Mesendoderm (in vitro differentiated cells): ENCODE measurements around the gene PTPRE.

ENCODE experiments used
- DNase-seq: peaks from one replicate; pipeline ENCODE4 v3.0.0; 2013
- H2AK5ac ChIP-seq: 2 replicates; pipeline ENCODE4 v1.6.1; 2013; ENCODE audit warnings: low read length, inconsistent platforms
- H2BK120ac ChIP-seq: 2 replicates; pipeline ENCODE4 v1.6.1; 2013; ENCODE audit warnings: low read depth, mild to moderate bottlenecking, low read length, moderate library complexity, mixed read lengths
- H2BK15ac ChIP-seq: replicated peaks from 2 replicates; pipeline ENCODE4 v1.6.1; 2013; ENCODE audit warnings: low read depth, mild to moderate bottlenecking, moderate library complexity
- H2BK5ac ChIP-seq: 2 replicates; pipeline ENCODE4 v1.6.1; 2013; ENCODE audit warnings: low read length, inconsistent platforms
- H3K18ac ChIP-seq: 2 replicates; pipeline ENCODE4 v1.6.1; 2013; ENCODE audit warnings: mild to moderate bottlenecking, low read length, mixed read lengths
- H3K23ac ChIP-seq: one replicate; pipeline ENCODE4 v1.6.1; 2013; ENCODE audit warnings: low read length
- H3K27ac ChIP-seq: 2 replicates; pipeline ENCODE4 v1.5.1; 2013; ENCODE audit warnings: low read depth, mild to moderate bottlenecking, inconsistent platforms, low read length, moderate library complexity
- H3K27me3 ChIP-seq: 2 replicates; pipeline ENCODE4 v1.6.1; 2013; ENCODE audit warnings: low read length, control low read depth, mild to moderate bottlenecking, inconsistent platforms; ENCODE audit not compliant: insufficient read depth, poor library complexity
- H3K36me3 ChIP-seq: 2 replicates; pipeline ENCODE4 v1.6.1; 2013; ENCODE audit warnings: low read length, inconsistent platforms; ENCODE audit not compliant: control insufficient read depth, insufficient read depth
- H3K4ac ChIP-seq: one replicate; pipeline ENCODE4 v1.6.1; 2013; ENCODE audit warnings: low read depth, mild to moderate bottlenecking, low read length, moderate library complexity
- H3K4me1 ChIP-seq: 2 replicates; pipeline ENCODE4 v1.6.1; 2013; ENCODE audit warnings: low read depth, low read length, inconsistent platforms; ENCODE audit not compliant: control insufficient read depth
- H3K4me2 ChIP-seq: 2 replicates; pipeline ENCODE4 v1.6.1; 2013; ENCODE audit warnings: low read length
- H3K4me3 ChIP-seq: 2 replicates; pipeline ENCODE4 v1.5.1; 2013; ENCODE audit warnings: mild to moderate bottlenecking, low read length
- H3K56ac ChIP-seq: one replicate; pipeline ENCODE4 v1.6.1; 2013; ENCODE audit warnings: low read length
- H3K79me1 ChIP-seq: 2 replicates; pipeline ENCODE4 v1.6.1; 2013; ENCODE audit warnings: low read length, inconsistent platforms
- H3K79me2 ChIP-seq: 2 replicates; pipeline ENCODE4 v1.6.1; 2013; ENCODE audit warnings: mild to moderate bottlenecking, low read length; ENCODE audit not compliant: control insufficient read depth, insufficient read depth
- H3K9ac ChIP-seq: 2 replicates; pipeline ENCODE4 v1.6.1; 2013; ENCODE audit warnings: low read length, inconsistent platforms
- H4K5ac ChIP-seq: one replicate; pipeline ENCODE4 v1.6.1; 2013; ENCODE audit warnings: low read length
- H4K8ac ChIP-seq: one replicate; pipeline ENCODE4 v1.6.1; 2013; ENCODE audit warnings: low read depth, mild to moderate bottlenecking, control low read depth, low read length, moderate library complexity
- WGBS: extraction: QIAGEN DNeasy Blood & Tissue Kit; methylation state at CpG from one replicate; pipeline ENCODE4 v1.1.7; 2013; ENCODE audit warnings: low lambda C conversion rate, missing lambda C conversion rate; ENCODE audit not compliant: insufficient coverage; ENCODE audit errors: extremely low coverage; 5-methylcytosine and 5-hydroxymethylcytosine counted together

PTPRE gene

DNA sequence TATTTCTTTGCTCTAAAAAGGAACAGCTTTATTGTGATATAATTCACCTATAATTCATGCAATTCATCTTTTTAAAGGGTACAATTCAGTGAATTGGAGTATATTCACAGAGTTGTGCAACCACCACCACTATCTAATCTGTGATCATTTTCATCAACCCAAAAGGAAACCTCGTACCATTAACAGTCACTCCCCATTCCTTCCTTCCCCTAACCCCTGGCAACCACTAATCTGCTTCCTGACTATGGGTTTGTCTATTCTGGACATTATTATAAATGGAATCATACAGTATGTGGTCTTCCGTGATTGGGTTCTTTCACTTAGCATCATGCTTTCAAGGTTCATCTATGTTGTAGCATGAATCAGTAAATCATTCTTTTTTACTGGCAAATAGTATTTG, 167.0 kb downstream of the PTPRE start:
- no peak overlapping the region for H2BK15ac ChIP-seq
- no peak overlapping the region for H3K4ac ChIP-seq
- WGBS = no CpG with 5 or more reads among the region's 2 CpGs
- H3K79me1 ChIP-seq = no peaks in the 10 kb centered on the region
- H3K27ac ChIP-seq = no peak overlapping the region
- H2BK120ac ChIP-seq = no peak overlapping the region
- no peak overlapping the region for H4K8ac ChIP-seq
- no peak overlapping the region for H2AK5ac ChIP-seq
- no peak for DNase-seq
- no peak overlapping the region for H3K23ac ChIP-seq
- no peak overlapping the region for H3K9ac ChIP-seq
- H3K36me3 ChIP-seq = no peaks in the 10 kb centered on the region
- H3K4me2 ChIP-seq = no peak overlapping the region
- no peak overlapping the region for H2BK5ac ChIP-seq
- H3K4me3 ChIP-seq = no peak overlapping the region
- no peak overlapping the region for H4K5ac ChIP-seq
- H3K79me2 ChIP-seq = no peaks in the 10 kb centered on the region
- H3K18ac ChIP-seq = no peak overlapping the region
- no peaks in the 10 kb centered on the region for H3K27me3 ChIP-seq
- H3K4me1 ChIP-seq = no peaks in the 10 kb centered on the region
- H3K56ac ChIP-seq = no peak overlapping the region

DNA sequence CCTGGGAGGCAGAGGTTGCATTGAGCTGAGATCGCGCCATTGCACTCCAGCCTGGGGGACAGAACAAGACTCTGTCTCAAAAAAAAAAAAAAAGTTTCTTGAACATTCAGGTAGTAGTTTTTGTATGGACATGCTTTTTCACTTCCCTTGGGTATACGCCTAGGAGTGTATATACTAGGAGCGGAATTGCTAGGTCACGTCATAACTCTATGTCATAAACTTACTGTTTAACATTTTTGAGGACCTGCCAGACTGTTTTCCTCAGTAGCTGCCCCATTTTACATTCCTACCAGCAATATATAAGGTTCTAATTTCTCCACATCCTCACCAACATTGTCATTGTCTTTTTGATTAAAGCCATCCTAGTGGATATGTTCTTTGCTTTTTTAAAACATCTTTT, 167.7 kb downstream of the PTPRE start:
- no CpG with 5 or more reads among the region's 5 CpGs for WGBS
- DNase-seq = no peak
- Histone ChIP-seq H3K4me1 (no peaks in the 10 kb centered on the region), H4K5ac (no peak overlapping the region), H2BK5ac (no peak overlapping the region), H3K27me3 (no peaks in the 10 kb centered on the region), H3K36me3 (no peaks in the 10 kb centered on the region), H3K4me2 (no peak overlapping the region), H3K79me2 (no peaks in the 10 kb centered on the region), H3K23ac (no peak overlapping the region), H3K18ac (no peak overlapping the region), H2AK5ac (no peak overlapping the region), H3K56ac (no peak overlapping the region), H4K8ac (no peak overlapping the region), H3K4ac (no peak overlapping the region), H3K9ac (no peak overlapping the region), H3K4me3 (no peak overlapping the region), H3K27ac (no peak overlapping the region), H2BK15ac (no peak overlapping the region), H2BK120ac (no peak overlapping the region), H3K79me1 (no peaks in the 10 kb centered on the region)

DNA sequence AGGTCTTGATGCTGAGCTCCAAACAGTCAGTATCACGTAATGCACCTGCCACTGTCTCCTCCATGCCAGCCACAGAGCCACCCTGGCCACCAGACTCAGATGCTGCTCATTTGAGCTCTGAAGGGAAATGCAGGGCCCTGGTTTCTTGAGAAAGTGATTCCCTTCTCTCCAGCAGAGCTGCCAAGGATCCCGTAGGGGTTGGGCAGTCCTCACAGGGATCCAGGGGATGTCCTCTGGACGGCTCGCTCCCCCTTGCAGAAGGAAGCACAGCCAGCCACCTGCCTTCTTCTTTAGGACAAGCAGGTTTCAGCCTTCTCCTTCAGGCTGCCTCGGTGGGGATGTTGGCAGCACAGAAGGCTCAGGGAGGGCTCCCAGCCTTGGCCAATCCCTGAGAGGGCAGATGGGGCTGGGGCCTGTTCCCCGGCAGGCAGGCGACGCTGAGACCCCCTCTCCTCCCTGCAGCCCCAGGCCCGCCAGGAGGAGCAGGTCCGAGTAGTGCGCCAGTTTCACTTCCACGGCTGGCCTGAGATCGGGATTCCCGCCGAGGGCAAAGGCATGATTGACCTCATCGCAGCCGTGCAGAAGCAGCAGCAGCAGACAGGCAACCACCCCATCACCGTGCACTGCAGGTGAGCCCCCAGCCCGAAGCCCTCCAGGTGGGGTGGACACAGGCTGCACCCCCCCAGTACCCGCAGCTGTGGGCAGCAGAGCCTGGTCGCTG, 170.4 kb downstream of the PTPRE start:
- no peak for DNase-seq
- no peak overlapping the region for H3K23ac ChIP-seq
- no peak overlapping the region for H2BK15ac ChIP-seq

DNA sequence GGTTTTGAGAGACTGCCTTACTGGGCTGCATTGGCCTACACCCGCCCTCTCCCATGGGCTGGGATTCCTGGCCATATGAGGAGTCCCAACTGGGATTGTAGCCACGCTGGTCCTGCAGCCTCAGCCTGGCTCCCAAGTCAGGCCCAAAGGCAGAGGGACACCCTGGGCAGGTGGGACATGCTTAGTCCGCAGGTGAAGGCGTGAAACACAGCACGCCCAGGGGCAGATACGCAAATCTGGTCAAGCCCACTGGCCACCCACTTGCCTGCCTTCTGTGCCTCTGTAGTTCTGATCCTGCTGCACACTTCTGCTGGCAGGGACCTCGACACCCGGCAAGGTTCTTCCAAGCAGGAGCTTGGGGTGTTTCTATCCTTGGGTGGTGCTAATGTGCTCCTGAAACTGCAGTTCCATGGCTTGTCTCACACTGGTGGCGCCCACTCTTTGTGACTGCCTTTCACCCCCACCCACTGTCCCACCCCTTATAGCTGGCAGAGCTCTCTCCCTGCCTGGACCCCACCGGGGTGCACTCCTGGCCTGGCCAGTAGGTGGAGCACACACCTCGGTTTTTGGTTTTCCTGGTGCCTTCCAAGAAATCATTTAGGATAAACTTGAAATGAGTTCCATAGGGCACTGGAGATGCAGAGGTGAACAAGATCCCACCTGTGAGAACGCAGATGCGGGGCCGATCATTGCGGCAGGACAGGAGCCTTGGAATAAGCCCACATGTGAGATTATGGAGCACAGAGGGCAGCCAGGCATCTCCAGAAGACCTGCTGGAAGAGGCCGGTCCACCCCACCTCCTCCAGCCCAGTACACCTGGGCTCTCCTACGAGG, 171.4 kb downstream of the PTPRE start:
- WGBS = no CpG with 5 or more reads among the region's 17 CpGs
- no peak overlapping the region for H2BK15ac ChIP-seq

More for the DNA sequence above, 170.4 kb downstream of the PTPRE start:
- H2AK5ac ChIP-seq = no peak overlapping the region
- H3K9ac ChIP-seq = no peak overlapping the region
- H3K79me2 ChIP-seq = no peaks in the 10 kb centered on the region
- no peak overlapping the region for H4K5ac ChIP-seq
- no peak overlapping the region for H3K4me2 ChIP-seq
- no peak overlapping the region for H2BK5ac ChIP-seq
- H3K79me1 ChIP-seq = no peaks in the 10 kb centered on the region
- H3K27me3 ChIP-seq = no peaks in the 10 kb centered on the region
- H3K4ac ChIP-seq = no peak overlapping the region
- H3K18ac ChIP-seq = no peak overlapping the region
- H3K56ac ChIP-seq = no peak overlapping the region
- H3K4me1 ChIP-seq = no peaks in the 10 kb centered on the region
- no peak overlapping the region for H2BK120ac ChIP-seq
- no peak overlapping the region for H3K27ac ChIP-seq
- H3K4me3 ChIP-seq = no peak overlapping the region
- WGBS = no CpG with 5 or more reads among the region's 21 CpGs
- H3K36me3 ChIP-seq = no peaks in the 10 kb centered on the region
- H4K8ac ChIP-seq = no peak overlapping the region

DNA sequence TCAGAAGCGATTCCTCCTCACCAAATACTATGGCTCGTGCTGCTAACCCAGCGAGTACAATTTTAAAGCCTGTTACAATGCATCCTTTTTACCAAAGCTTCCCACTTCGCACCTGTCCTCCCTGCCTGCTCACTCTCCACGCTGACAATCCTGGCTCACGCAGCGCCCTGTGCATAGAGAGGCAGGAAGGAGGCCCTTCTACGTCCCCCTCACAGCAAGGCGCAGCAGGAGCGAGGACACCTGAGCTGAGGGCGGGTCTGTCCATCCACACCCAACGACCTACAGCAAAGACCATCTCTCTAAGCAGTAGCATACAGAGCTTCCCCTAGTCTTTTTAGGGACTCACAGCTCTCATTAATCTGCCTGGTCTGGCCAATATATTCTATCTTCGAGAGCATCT, 173.3 kb downstream of the PTPRE start:
- Histone ChIP-seq H3K79me2 (no peaks in the 10 kb centered on the region), H3K4me3 (no peak overlapping the region), H4K5ac (no peak overlapping the region), H3K9ac (no peak overlapping the region), H3K4me1 (no peaks in the 10 kb centered on the region), H3K27ac (no peak overlapping the region), H3K36me3 (no peaks in the 10 kb centered on the region), H3K4ac (no peak overlapping the region), H3K18ac (no peak overlapping the region), H3K79me1 (no peaks in the 10 kb centered on the region), H3K56ac (no peak overlapping the region), H3K27me3 (no peaks in the 10 kb centered on the region), H3K23ac (no peak overlapping the region), H2BK15ac (no peak overlapping the region), H2AK5ac (no peak overlapping the region), H4K8ac (no peak overlapping the region), H2BK120ac (no peak overlapping the region), H2BK5ac (no peak overlapping the region), H3K4me2 (no peak overlapping the region)
- WGBS = no CpG with 5 or more reads among the region's 13 CpGs
- no peak for DNase-seq

More for the DNA sequence above, 171.4 kb downstream of the PTPRE start:
- Histone ChIP-seq H3K56ac (no peak overlapping the region), H2BK120ac (no peak overlapping the region), H3K23ac (no peak overlapping the region), H2AK5ac (no peak overlapping the region), H3K9ac (no peak overlapping the region), H4K8ac (no peak overlapping the region), H3K79me2 (no peaks in the 10 kb centered on the region), H3K4me3 (no peak overlapping the region), H3K4me1 (no peaks in the 10 kb centered on the region), H3K27me3 (no peaks in the 10 kb centered on the region), H2BK5ac (no peak overlapping the region), H4K5ac (no peak overlapping the region), H3K27ac (no peak overlapping the region), H3K18ac (no peak overlapping the region), H3K4me2 (no peak overlapping the region), H3K4ac (no peak overlapping the region), H3K79me1 (no peaks in the 10 kb centered on the region), H3K36me3 (no peaks in the 10 kb centered on the region)
- peak; percentile 51 for DNase-seq
